ENCODE results near the gene LRRC4C.

Gene LRRC4C

GRCh38 chr11:40134820-40135570 lies 1324.5 kb downstream of the LRRC4C start:
- Histone ChIP-seq H2BK15ac (ENCODE audit: low read length) (no peak overlapping the region), H2AK5ac (ENCODE audit: low read depth, low read length) (no peak overlapping the region), H3K4me1 (ENCODE audit: control insufficient read depth in 2 of 2, insufficient read depth in 1 of 2, low read depth in 1 of 2, low read length in 2 of 2) (no peaks in the 10 kb centered on the region), H3K4me3 (ENCODE audit: low read length in 2 of 2) (no peak overlapping the region), H3K18ac (ENCODE audit: low read length) (no peak overlapping the region), H4K8ac (ENCODE audit: low read depth, low read length) (no peak overlapping the region), H3K4me2 (ENCODE audit: insufficient read depth, low read length, poor library complexity, severe bottlenecking) (no peak overlapping the region), H2BK5ac (ENCODE audit: low read length) (no peak overlapping the region), H3K14ac (ENCODE audit: low read length) (no peak overlapping the region), H3K79me1 (ENCODE audit: low read depth, low read length) (no peaks in the 10 kb centered on the region), H2BK120ac (ENCODE audit: low read depth, low read length) (no peak overlapping the region), H3K27me3 (ENCODE audit: control insufficient read depth in 3 of 3, insufficient read depth in 3 of 3, low read depth in 1 of 3, low read length in 3 of 3) (no peaks in the 10 kb centered on the region), H3K36me3 (replicated peaks in 1 of 2; ENCODE audit: control insufficient read depth in 2 of 2, insufficient read depth in 2 of 2, low read length in 2 of 2) (no peaks in the 10 kb centered on the region), H3K27ac (replicated peaks; ENCODE audit: low read length) (no peak overlapping the region), H2AFZ (ENCODE audit: low read length) (no peak overlapping the region), H3K9ac (ENCODE audit: low read depth, low read length, poor library complexity) (no peak overlapping the region), H3K4ac (ENCODE audit: low read length) (no peak overlapping the region), H3K9me3 (replicated peaks in 1 of 2; ENCODE audit: control insufficient read depth in 2 of 2, insufficient read depth in 1 of 2, low read depth in 1 of 2, low read length in 2 of 2) (no peaks in the 10 kb centered on the region), H3K23ac (ENCODE audit: low read depth, low read length, poor library complexity) (no peak overlapping the region), H4K91ac (ENCODE audit: low read depth, low read length, poor library complexity) (no peak overlapping the region), H2BK12ac (ENCODE audit: low read length) (no peak overlapping the region)
- WGBS, 2 donors (ENCODE audit: extremely low coverage in 2 of 2, insufficient read length in 2 of 2, insufficient replicate concordance in 1 of 2), result no CpG with 5 or more reads among the region's 1 CpG
- no peak for DNase-seq (ENCODE audit: low spot score)

GRCh38 chr11:40133498-40133897 lies 1326.0 kb downstream of the LRRC4C start:
- no peak overlapping the region for H2BK120ac ChIP-seq (ENCODE audit: low read depth, low read length)
- H3K79me1 ChIP-seq (ENCODE audit: low read depth, low read length), result no peaks in the 10 kb centered on the region

GRCh38 chr11:40132912-40133311 lies 1326.5 kb downstream of the LRRC4C start:
- H3K9me3 ChIP-seq (replicated peaks in 1 of 2; ENCODE audit: control insufficient read depth in 2 of 2, insufficient read depth in 1 of 2, low read depth in 1 of 2, low read length in 2 of 2), result no peaks in the 10 kb centered on the region

More at GRCh38 chr11:40133498-40133897, 1326.0 kb downstream of the LRRC4C start:
- Histone ChIP-seq H3K23ac (ENCODE audit: low read depth, low read length, poor library complexity) (no peak overlapping the region), H3K36me3 (replicated peaks in 1 of 2; ENCODE audit: control insufficient read depth in 2 of 2, insufficient read depth in 2 of 2, low read length in 2 of 2) (no peaks in the 10 kb centered on the region), H3K27ac (replicated peaks; ENCODE audit: low read length) (no peak overlapping the region), H3K27me3 (ENCODE audit: control insufficient read depth in 3 of 3, insufficient read depth in 3 of 3, low read depth in 1 of 3, low read length in 3 of 3) (no peaks in the 10 kb centered on the region), H3K4me2 (ENCODE audit: insufficient read depth, low read length, poor library complexity, severe bottlenecking) (no peak overlapping the region), H2BK12ac (ENCODE audit: low read length) (no peak overlapping the region), H2BK5ac (ENCODE audit: low read length) (no peak overlapping the region), H2BK15ac (ENCODE audit: low read length) (no peak overlapping the region), H3K4me1 (ENCODE audit: control insufficient read depth in 2 of 2, insufficient read depth in 1 of 2, low read depth in 1 of 2, low read length in 2 of 2) (no peaks in the 10 kb centered on the region), H3K9ac (ENCODE audit: low read depth, low read length, poor library complexity) (no peak overlapping the region), H2AFZ (ENCODE audit: low read length) (no peak overlapping the region), H4K8ac (ENCODE audit: low read depth, low read length) (no peak overlapping the region), H3K18ac (ENCODE audit: low read length) (no peak overlapping the region), H3K9me3 (replicated peaks in 1 of 2; ENCODE audit: control insufficient read depth in 2 of 2, insufficient read depth in 1 of 2, low read depth in 1 of 2, low read length in 2 of 2) (no peaks in the 10 kb centered on the region), H3K4ac (ENCODE audit: low read length) (no peak overlapping the region), H2AK5ac (ENCODE audit: low read depth, low read length) (no peak overlapping the region), H3K4me3 (ENCODE audit: low read length in 2 of 2) (no peak overlapping the region), H4K91ac (ENCODE audit: low read depth, low read length, poor library complexity) (no peak overlapping the region), H3K14ac (ENCODE audit: low read length) (no peak overlapping the region)
- DNase-seq (ENCODE audit: low spot score), result no peak
- no CpG with 5 or more reads among the region's 3 CpGs for WGBS, 2 donors (ENCODE audit: extremely low coverage in 2 of 2, insufficient read length in 2 of 2, insufficient replicate concordance in 1 of 2)

GRCh38 chr11:40130427-40130826 lies 1329.0 kb downstream of the LRRC4C start:
- Histone ChIP-seq H3K4me2 (ENCODE audit: insufficient read depth, low read length, poor library complexity, severe bottlenecking) (no peak overlapping the region), H2AK5ac (ENCODE audit: low read depth, low read length) (no peak overlapping the region), H2BK12ac (ENCODE audit: low read length) (no peak overlapping the region), H2BK120ac (ENCODE audit: low read depth, low read length) (no peak overlapping the region), H2AFZ (ENCODE audit: low read length) (peak overlapping the region; percentile 42), H3K14ac (ENCODE audit: low read length) (no peak overlapping the region), H3K4me1 (ENCODE audit: control insufficient read depth in 2 of 2, insufficient read depth in 1 of 2, low read depth in 1 of 2, low read length in 2 of 2) (no peaks in the 10 kb centered on the region), H3K4ac (ENCODE audit: low read length) (no peak overlapping the region), H4K91ac (ENCODE audit: low read depth, low read length, poor library complexity) (no peak overlapping the region), H3K9me3 (replicated peaks in 1 of 2; ENCODE audit: control insufficient read depth in 2 of 2, insufficient read depth in 1 of 2, low read depth in 1 of 2, low read length in 2 of 2) (no peaks in the 10 kb centered on the region), H4K8ac (ENCODE audit: low read depth, low read length) (no peak overlapping the region), H3K27ac (replicated peaks; ENCODE audit: low read length) (no peak overlapping the region), H2BK15ac (ENCODE audit: low read length) (no peak overlapping the region), H2BK5ac (ENCODE audit: low read length) (no peak overlapping the region), H3K79me1 (ENCODE audit: low read depth, low read length) (no peaks in the 10 kb centered on the region), H3K27me3 (ENCODE audit: control insufficient read depth in 3 of 3, insufficient read depth in 3 of 3, low read depth in 1 of 3, low read length in 3 of 3) (no peaks in the 10 kb centered on the region), H3K4me3 (ENCODE audit: low read length in 2 of 2) (no peak overlapping the region), H3K18ac (ENCODE audit: low read length) (no peak overlapping the region), H3K23ac (ENCODE audit: low read depth, low read length, poor library complexity) (no peak overlapping the region), H3K9ac (ENCODE audit: low read depth, low read length, poor library complexity) (no peak overlapping the region), H3K36me3 (replicated peaks in 1 of 2; ENCODE audit: control insufficient read depth in 2 of 2, insufficient read depth in 2 of 2, low read length in 2 of 2) (no peaks in the 10 kb centered on the region)
- DNase-seq (ENCODE audit: low spot score), result peak; percentile 1
- no CpG with 5 or more reads among the region's 1 CpG for whole genome bisulfite sequencing, 2 donors (ENCODE audit: extremely low coverage in 2 of 2, insufficient read length in 2 of 2, insufficient replicate concordance in 1 of 2)

More at GRCh38 chr11:40132912-40133311, 1326.5 kb downstream of the LRRC4C start:
- H3K79me1 ChIP-seq (ENCODE audit: low read depth, low read length), result no peaks in the 10 kb centered on the region
- H4K8ac ChIP-seq (ENCODE audit: low read depth, low read length), result no peak overlapping the region
- no peak overlapping the region for H2BK15ac ChIP-seq (ENCODE audit: low read length)
- DNase-seq (ENCODE audit: low spot score), result no peak
- H3K27me3 ChIP-seq (ENCODE audit: control insufficient read depth in 3 of 3, insufficient read depth in 3 of 3, low read depth in 1 of 3, low read length in 3 of 3), result no peaks in the 10 kb centered on the region
- H3K36me3 ChIP-seq (replicated peaks in 1 of 2; ENCODE audit: control insufficient read depth in 2 of 2, insufficient read depth in 2 of 2, low read length in 2 of 2), result no peaks in the 10 kb centered on the region
- H3K9ac ChIP-seq (ENCODE audit: low read depth, low read length, poor library complexity), result no peak overlapping the region
- no peak overlapping the region for H3K27ac ChIP-seq (replicated peaks; ENCODE audit: low read length)
- no peak overlapping the region for H3K23ac ChIP-seq (ENCODE audit: low read depth, low read length, poor library complexity)
- H3K14ac ChIP-seq (ENCODE audit: low read length), result no peak overlapping the region
- no peak overlapping the region for H2AK5ac ChIP-seq (ENCODE audit: low read depth, low read length)
- H2BK12ac ChIP-seq (ENCODE audit: low read length), result no peak overlapping the region
- no peak overlapping the region for H3K4me3 ChIP-seq (ENCODE audit: low read length in 2 of 2)
- H2BK120ac ChIP-seq (ENCODE audit: low read depth, low read length), result no peak overlapping the region
- H3K4ac ChIP-seq (ENCODE audit: low read length), result no peak overlapping the region
- no peak overlapping the region for H2BK5ac ChIP-seq (ENCODE audit: low read length)
- no peak overlapping the region for H3K18ac ChIP-seq (ENCODE audit: low read length)
- no peak overlapping the region for H2AFZ ChIP-seq (ENCODE audit: low read length)
- no peaks in the 10 kb centered on the region for H3K4me1 ChIP-seq (ENCODE audit: control insufficient read depth in 2 of 2, insufficient read depth in 1 of 2, low read depth in 1 of 2, low read length in 2 of 2)
- H4K91ac ChIP-seq (ENCODE audit: low read depth, low read length, poor library complexity), result no peak overlapping the region
- H3K4me2 ChIP-seq (ENCODE audit: insufficient read depth, low read length, poor library complexity, severe bottlenecking), result no peak overlapping the region
- WGBS, 2 donors (ENCODE audit: extremely low coverage in 2 of 2, insufficient read length in 2 of 2, insufficient replicate concordance in 1 of 2), result no CpG with 5 or more reads among the region's 3 CpGs
